ENCODE measurements around the gene ZNF771. TPM values are rescaled to one million over a fixed set of nuclear protein-coding genes. Genes with fewer than 3 reads are reported as not detected.

The ZNF771 gene
- total RNA-seq, 1 experiment from 2014 or later, result 13.5 TPM

DNA sequence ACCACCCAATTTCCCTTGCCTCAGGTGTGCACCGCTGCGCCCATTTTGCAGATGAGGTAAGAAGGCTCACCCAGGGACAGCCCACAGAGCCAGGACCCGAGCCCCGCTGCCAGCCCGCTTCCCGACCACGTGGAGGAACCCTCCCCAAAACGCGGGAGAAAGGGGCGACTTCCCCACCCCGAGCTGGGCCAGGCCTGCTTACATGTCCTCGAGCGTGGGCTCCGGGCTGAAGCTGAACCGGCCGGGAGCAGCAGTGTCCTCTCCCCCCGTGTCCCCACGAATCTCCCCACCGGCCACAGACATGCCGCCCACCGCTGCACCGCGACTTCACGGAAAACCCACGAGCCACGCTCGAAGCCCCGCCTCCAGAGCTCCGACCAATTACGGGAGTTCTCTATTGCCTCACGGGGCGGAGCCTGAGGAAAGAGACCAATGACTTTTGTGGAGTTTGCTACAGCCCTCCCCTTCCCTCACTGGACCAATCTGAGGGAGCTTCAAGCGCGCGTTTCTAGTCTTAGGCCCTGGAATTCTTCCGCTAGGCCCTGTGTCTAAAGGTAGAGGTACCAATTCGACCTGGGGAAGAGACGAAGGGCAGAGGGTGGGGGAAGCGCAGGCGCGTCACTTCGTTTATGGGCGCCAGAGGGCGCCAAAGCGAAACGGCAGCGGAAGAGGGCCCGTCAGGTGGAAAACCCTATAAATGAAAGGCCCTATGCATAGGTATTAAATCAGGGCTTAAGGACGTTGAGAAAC is 22.4 kb downstream of the ZNF771 start, which contains the start of gene DCTPP1:
Gene DCTPP1 (minus strand): TSS at position 353 of the 750 bp plus-strand sequence. CDS start 50 bp downstream, at position 303.
- H3K27me3 ChIP-seq (ENCODE audit: control insufficient read depth, insufficient read depth, low read length), result no peaks in the 10 kb centered on the region
- DNase-seq, result peak; percentile 97
- H3K4me3 ChIP-seq (ENCODE audit: insufficient read depth, low read depth, low read length), result peak within 1 kb of the TSS; percentile 98
- peaks cover 10% of the 10 kb centered on the region for H3K36me3 ChIP-seq (replicated peaks; ENCODE audit: control insufficient read depth, insufficient read depth, low read length)

DNA sequence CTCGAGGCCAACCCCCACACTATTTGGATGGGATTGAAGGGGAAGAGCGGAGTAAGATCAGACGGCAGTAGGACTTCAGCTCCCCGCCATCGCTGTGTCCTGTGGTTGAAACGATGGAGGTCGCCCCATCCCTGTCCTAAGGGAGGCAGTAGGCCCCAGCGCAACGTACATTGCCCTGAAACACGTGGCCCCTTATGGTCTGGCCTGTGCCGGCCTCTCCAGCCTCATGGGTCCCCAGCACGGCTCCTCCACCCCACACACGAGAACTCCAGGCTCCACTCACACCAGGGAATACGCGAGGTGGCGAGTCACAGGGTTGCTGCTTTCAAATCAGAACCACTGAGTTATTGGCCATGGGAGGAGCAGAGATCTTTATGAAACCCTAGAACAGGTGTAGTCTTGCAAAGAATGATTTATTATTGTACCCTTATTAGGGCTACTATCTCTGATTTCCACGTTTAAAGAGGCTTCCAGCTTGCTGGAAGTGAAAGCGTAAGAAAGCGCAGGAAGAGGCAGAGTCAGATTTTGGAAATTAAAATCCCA is 23.1 kb downstream of the ZNF771 start:
- DNase-seq, result no peak
- Histone ChIP-seq H3K4me3 (ENCODE audit: insufficient read depth, low read depth, low read length) (peak overlapping the region; percentile 0; the same call in 1 of the 2 replicates), H3K27me3 (ENCODE audit: control insufficient read depth, insufficient read depth, low read length) (no peaks in the 10 kb centered on the region), H3K36me3 (replicated peaks; ENCODE audit: control insufficient read depth, insufficient read depth, low read length) (peaks cover 10% of the 10 kb centered on the region)

DNA sequence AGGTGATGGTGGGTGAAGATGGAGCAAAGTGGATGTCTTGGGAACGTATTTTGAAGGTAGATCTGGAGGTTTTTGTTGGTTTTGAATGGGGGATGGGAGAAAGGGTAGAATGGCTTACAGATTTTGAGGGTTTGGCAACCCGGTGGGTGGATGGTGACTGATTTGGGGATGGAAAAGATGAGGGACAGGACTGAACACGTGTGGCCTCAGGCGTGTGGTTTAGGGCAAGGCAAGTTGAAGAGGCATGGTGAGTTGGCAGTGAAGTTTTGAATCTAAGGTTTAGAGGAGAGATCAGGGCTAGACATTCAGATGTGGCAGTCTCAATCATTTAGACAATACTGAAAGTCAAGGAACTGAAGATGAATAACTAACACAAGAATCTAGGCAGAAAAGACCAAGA is 27.4 kb downstream of the ZNF771 start:
- no peak for DNase-seq
- H3K36me3 ChIP-seq (replicated peaks; ENCODE audit: control insufficient read depth, insufficient read depth, low read length), result no peaks in the 10 kb centered on the region
- no peaks in the 10 kb centered on the region for H3K27me3 ChIP-seq (ENCODE audit: control insufficient read depth, insufficient read depth, low read length)
- no peak overlapping the region for H3K4me3 ChIP-seq (ENCODE audit: insufficient read depth, low read depth, low read length)

DNA sequence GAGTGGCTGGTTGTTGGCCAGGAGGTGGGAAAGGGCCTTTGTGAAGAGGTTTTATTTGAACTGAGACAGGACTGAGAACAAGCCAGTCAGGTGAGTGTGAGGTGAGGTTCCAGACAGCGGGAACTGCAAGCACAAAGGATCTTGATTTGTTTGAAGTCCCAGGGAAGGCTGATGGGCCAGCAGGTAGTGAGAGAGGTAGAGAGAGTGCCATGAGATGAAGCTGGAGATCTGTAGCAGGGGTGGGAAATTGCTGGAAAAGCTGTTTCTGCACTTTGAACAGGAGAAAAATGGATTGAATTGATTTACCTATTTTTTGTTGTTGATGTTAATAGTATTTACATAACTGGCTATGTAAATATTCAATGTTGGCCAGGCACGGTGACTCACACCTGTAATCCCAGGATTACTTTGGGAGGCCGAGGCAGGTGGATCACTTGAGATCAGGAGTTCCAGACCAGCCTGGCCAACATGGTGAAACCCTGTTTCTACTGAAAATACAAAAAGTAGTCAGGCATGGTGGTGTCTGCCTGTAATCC is 30.2 kb downstream of the ZNF771 start:
- H3K4me3 ChIP-seq (ENCODE audit: insufficient read depth, low read depth, low read length), result no peak overlapping the region
- no peaks in the 10 kb centered on the region for H3K27me3 ChIP-seq (ENCODE audit: control insufficient read depth, insufficient read depth, low read length)
- no peaks in the 10 kb centered on the region for H3K36me3 ChIP-seq (replicated peaks; ENCODE audit: control insufficient read depth, insufficient read depth, low read length)
- DNase-seq, result no peak

DNA sequence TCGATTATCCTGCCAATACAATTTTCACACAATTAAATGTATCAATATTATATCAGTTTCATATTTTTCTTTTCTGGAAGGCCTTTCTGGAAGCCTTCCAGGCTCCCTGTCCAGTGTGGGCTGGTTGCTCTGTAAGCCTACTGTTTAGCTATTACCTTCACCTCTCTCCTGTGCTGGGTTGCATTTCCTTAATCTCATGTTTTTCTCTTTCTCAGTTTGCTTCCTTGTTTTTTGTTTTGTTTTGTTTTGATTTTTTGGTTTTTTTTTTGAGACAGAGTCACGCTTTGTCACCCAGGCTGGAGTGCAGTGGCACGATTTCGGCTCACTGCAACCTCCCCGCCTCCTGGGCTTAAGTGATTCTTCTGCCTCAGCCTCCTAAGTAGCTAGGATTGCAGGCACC is 31.4 kb downstream of the ZNF771 start:
- no peak overlapping the region for H3K4me3 ChIP-seq (ENCODE audit: insufficient read depth, low read depth, low read length)

DNA sequence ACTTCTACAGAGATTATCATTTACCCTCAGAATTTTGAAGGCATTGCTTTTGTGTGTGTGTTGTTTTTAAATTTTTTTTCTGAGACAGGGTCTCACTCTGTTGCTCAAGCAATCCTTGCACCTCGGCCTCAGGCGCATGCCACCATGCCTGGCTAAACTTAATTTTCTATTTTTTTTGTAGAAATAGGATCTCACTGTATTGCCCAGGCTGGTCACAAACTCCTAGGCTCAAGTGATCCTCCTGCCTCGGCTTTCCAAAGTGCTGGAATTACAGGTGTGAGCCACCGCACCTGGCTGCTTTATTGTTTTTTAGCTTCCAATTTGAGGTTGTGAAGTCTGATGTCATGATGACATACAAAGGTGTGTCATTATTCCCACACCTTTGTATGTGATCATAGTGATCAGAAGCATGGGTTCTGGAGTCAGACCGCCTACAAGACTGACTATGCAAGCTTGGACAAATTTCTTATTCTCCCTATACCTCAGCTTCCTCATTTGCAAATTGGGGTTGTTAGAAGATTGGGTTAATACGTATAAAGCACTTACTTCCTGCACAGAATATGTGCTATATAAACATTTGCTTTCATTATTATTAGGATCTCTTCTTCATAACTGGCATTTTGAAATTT is 32.4 kb downstream of the ZNF771 start:
- DNase-seq, result no peak
- Histone ChIP-seq H3K27me3 (ENCODE audit: control insufficient read depth, insufficient read depth, low read length) (no peaks in the 10 kb centered on the region), H3K36me3 (replicated peaks; ENCODE audit: control insufficient read depth, insufficient read depth, low read length) (no peaks in the 10 kb centered on the region), H3K4me3 (ENCODE audit: insufficient read depth, low read depth, low read length) (no peak overlapping the region)

More for the DNA sequence above, 31.4 kb downstream of the ZNF771 start:
- no peaks in the 10 kb centered on the region for H3K27me3 ChIP-seq (ENCODE audit: control insufficient read depth, insufficient read depth, low read length)
- H3K36me3 ChIP-seq (replicated peaks; ENCODE audit: control insufficient read depth, insufficient read depth, low read length), result no peaks in the 10 kb centered on the region
- no peak for DNase-seq

DNA sequence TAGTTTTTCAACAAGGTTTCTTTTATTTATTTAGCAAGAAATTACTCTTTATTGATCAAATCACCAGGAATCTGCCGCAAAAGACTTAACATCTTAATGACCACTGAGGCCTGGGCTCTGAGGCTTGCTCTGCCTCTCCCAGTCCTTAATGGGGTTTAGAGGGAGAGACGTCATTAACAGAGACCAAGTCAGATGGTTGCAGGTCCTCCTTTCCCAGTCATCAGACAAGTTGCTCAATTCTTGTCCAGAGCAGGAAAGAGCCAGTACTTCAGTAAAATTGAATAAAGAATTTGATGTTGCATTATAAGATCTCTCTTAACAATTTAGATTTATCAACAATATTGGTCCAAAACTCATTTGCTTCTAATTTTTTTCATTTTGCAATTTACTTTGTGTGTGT is 36.2 kb downstream of the ZNF771 start:
- H3K4me3 ChIP-seq (ENCODE audit: insufficient read depth, low read depth, low read length), result no peak overlapping the region
- H3K27me3 ChIP-seq (ENCODE audit: control insufficient read depth, insufficient read depth, low read length), result no peaks in the 10 kb centered on the region
- no peak for DNase-seq
- no peaks in the 10 kb centered on the region for H3K36me3 ChIP-seq (replicated peaks; ENCODE audit: control insufficient read depth, insufficient read depth, low read length)

DNA sequence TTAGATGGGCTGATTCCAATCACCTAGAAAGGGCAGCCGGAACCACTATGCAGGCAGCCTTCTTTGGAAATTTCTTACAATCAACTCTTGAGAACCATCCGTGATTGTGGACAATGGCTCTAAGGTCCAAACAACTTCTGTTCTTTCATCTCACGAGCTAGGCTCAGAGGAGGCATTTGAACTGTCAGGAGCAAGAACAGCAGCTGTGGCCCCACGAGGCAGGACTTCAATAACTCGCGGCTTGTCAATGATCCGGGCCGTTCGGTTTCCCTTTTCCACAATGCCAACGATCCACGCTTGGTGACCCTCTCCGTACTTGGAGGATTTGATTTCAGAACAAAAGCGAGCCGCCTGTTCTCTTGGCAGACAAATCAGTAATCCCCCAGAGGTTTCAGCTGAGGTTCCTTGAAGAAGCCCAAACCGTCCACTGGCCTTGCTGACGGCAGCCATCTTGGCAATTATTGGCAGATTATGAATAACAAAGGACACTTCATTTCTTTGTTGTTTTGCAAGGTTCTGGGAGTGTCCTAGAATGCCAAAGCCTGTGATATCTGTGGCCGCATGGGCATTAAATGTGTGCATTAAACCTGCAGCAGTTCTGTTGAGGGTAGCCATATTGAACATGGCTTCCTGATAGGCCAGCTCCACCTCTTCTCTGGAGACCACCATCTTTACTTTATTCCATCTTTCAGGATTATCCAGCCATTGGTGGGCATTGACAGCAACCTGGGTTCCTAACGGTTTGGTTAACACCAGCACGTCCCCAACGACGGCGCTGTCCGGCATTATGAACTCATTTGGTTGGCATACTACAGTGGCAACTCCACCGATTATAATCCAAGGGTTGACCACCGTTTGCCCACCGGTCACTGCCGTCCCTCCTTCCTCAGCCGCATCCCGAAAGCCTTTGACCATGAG is 37.1 kb downstream of the ZNF771 start:
- Histone ChIP-seq H3K36me3 (replicated peaks; ENCODE audit: control insufficient read depth, insufficient read depth, low read length) (no peaks in the 10 kb centered on the region), H3K27me3 (ENCODE audit: control insufficient read depth, insufficient read depth, low read length) (no peaks in the 10 kb centered on the region), H3K4me3 (ENCODE audit: insufficient read depth, low read depth, low read length) (peak overlapping the region; percentile 77)
- DNase-seq, result no peak

DNA sequence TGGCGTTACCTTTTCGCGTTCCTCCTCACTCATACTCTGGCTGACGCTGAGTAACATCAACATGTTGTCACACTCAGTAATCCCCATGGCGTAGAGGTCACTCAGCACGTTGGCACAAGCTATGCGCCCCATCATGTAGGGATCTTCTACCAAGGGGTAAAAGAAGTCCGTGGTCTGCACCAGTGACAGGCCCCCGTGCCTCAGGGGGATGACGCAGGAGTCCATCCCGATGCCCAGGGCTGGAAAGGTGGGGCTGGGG is 37.7 kb downstream of the ZNF771 start:
- Histone ChIP-seq H3K27me3 (ENCODE audit: control insufficient read depth, insufficient read depth, low read length) (no peaks in the 10 kb centered on the region), H3K4me3 (ENCODE audit: insufficient read depth, low read depth, low read length) (peak overlapping the region; percentile 77), H3K36me3 (replicated peaks; ENCODE audit: control insufficient read depth, insufficient read depth, low read length) (no peaks in the 10 kb centered on the region)
- DNase-seq, result no peak

DNA sequence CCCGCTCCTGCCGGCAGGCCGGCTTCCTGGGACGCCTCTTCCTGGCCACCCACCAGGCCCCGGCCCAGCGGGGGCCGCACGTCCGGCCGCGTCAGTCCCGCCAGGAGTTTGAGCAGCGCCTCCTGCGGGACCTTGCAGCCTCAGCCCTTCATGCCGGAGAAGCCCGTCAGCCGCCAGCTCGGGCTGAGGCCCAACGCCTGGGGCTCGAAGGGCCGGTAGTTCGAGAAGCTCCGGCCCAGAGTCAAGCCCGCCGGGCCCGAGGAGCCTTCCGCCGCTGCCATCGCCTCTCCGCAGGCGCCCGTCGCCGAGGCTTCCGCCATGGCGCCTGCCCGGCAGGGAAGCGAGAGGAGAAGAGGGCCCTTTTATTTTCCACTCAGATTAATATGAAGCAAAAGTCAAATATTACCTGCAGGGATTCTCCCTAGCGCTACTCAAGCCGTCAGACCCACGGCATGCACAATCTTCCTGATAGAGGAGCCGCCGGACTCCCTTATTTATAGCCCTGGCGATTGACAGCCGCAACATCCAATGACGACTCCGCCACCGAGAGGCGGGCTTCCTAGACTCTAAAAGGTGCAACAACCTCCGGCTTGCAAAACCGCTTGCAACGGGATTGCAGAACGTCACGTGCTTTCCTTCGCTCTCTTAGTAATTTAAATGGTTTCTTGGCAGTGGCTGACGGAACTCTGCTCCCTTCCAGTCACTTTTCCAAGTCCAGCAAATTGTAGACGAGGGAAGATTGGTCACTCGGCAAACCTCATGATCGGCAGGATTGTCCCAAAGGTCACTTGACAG is 38.2 kb downstream of the ZNF771 start, which contains the start of gene SEPHS2:
Gene SEPHS2 (minus strand): TSS at position 467 of the 795 bp plus-strand sequence. CDS start 147 bp downstream, at position 320.
- no peaks in the 10 kb centered on the region for H3K36me3 ChIP-seq (replicated peaks; ENCODE audit: control insufficient read depth, insufficient read depth, low read length)
- H3K4me3 ChIP-seq (ENCODE audit: insufficient read depth, low read depth, low read length), result peak within 1 kb of the TSS; percentile 77
- no peaks in the 10 kb centered on the region for H3K27me3 ChIP-seq (ENCODE audit: control insufficient read depth, insufficient read depth, low read length)
- peak; percentile 95 for DNase-seq

DNA sequence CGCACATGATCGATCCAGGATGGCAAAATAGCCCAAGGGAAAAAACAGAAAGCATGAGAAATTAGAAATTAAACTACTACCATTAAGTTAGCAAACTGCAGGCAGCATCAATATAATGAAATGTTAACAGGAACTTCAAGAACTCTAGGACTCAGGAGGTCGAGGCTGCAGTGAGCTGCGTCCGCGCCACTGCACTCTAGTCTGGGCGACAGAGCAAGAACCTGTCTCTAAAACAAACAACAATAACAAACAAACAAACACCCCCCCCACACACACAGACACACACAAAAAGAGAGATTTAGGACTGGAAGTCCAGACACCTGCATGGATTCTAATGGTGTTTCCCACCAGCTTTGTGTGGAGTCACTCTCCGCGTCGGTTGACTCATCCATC is 38.8 kb downstream of the ZNF771 start:
- DNase-seq, result no peak
- Histone ChIP-seq H3K27me3 (ENCODE audit: control insufficient read depth, insufficient read depth, low read length) (no peaks in the 10 kb centered on the region), H3K36me3 (replicated peaks; ENCODE audit: control insufficient read depth, insufficient read depth, low read length) (no peaks in the 10 kb centered on the region), H3K4me3 (ENCODE audit: insufficient read depth, low read depth, low read length) (peak overlapping the region; percentile 77)

DNA sequence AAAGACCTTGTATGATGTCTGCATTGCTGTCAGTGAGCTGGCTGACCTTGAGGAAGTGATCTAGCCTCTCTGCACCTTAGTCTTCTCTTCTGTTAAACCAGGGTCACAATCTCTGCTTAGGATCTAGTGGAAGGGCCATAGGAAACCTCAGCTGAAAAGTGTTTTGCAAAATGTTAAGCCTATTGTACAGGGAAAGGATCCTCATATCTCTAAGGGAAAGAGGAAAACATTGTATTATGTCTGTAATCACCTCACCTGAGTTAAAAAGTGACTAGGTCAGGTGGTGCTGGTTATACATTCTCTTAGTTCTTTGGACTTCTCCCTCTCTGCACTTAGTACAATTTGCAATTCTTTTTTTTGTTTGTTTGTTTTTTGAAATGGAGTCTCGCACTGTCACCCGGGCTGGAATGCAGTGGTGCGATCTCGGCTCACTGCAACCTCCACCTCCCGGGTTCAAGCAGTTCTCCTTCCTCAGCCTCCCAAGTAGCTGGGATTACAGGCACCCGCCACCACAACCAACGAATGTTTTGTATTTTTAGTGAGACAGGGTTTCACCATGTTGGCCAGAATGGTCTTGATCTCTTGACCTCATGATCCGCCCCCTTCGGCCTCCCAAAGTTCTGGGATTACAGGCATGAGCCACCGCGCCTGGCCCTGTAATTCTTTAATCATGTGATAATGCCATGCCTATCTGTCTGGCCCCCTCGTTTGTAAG is 40.3 kb downstream of the ZNF771 start:
- DNase-seq, result no peak
- Histone ChIP-seq H3K27me3 (ENCODE audit: control insufficient read depth, insufficient read depth, low read length) (no peaks in the 10 kb centered on the region), H3K4me3 (ENCODE audit: insufficient read depth, low read depth, low read length) (no peak overlapping the region)

DNA sequence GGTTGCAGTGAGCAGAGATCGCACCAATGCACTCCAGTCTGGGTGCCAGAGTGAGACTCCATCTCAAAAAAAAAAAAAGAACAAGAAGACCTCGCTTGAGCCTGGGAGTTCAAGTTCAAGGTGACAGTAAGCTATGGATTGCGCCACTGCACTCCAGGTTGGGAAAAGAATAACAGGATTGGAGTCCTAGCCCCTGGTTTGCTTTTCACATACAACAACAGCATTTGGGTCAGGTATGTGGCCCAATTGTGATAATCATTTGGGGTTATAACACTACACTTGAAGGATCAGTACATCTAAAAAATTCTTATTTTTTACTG is 41.7 kb downstream of the ZNF771 start:
- H3K36me3 ChIP-seq (replicated peaks; ENCODE audit: control insufficient read depth, insufficient read depth, low read length), result no peaks in the 10 kb centered on the region
- no peaks in the 10 kb centered on the region for H3K27me3 ChIP-seq (ENCODE audit: control insufficient read depth, insufficient read depth, low read length)
- H3K4me3 ChIP-seq (ENCODE audit: insufficient read depth, low read depth, low read length), result no peak overlapping the region
- DNase-seq, result no peak

More for the DNA sequence above, 40.3 kb downstream of the ZNF771 start:
- no peaks in the 10 kb centered on the region for H3K36me3 ChIP-seq (replicated peaks; ENCODE audit: control insufficient read depth, insufficient read depth, low read length)

Measured in H7 (cell line).